ENCODE results near the gene PGBD5. TPM values are rescaled to one million over a fixed set of nuclear protein-coding genes. Genes with fewer than 3 reads are reported as not detected.

PGBD5 gene
- total RNA-seq, 1 donor from 2014 or later: 1.8 TPM

GRCh38 chr1:230391776-230392535 lies 34.2 kb downstream of the PGBD5 start:
- Mint-ChIP-seq H3K4me3 (ENCODE audit: unreplicated experiment) (no peak overlapping the region), H3K9me3 (ENCODE audit: low read depth) (peaks cover 3% of the 10 kb centered on the region), H3K27ac (ENCODE audit: unreplicated experiment) (no peak overlapping the region), H3K27me3 (ENCODE audit: low read depth) (no peaks in the 10 kb centered on the region), H3K4me1 (ENCODE audit: low read depth) (peaks cover 7% of the 10 kb centered on the region), H3K36me3 (ENCODE audit: low read depth) (no peaks in the 10 kb centered on the region)
- no peak for TF ChIP-seq CTCF (IDR thresholded peaks at IDR 0.05)
- no peak for DNase-seq (ENCODE audit: low spot score)

GRCh38 chr1:230390371-230390770 lies 35.8 kb downstream of the PGBD5 start:
- no peak overlapping the region for H3K27ac Mint-ChIP-seq (ENCODE audit: unreplicated experiment)
- H3K9me3 Mint-ChIP-seq (ENCODE audit: low read depth): peaks cover 3% of the 10 kb centered on the region
- H3K4me1 Mint-ChIP-seq (ENCODE audit: low read depth): peaks cover 7% of the 10 kb centered on the region
- no peak overlapping the region for H3K4me3 Mint-ChIP-seq (ENCODE audit: unreplicated experiment)
- H3K27me3 Mint-ChIP-seq (ENCODE audit: low read depth): no peaks in the 10 kb centered on the region
- no peak for DNase-seq (ENCODE audit: low spot score)
- no peaks in the 10 kb centered on the region for H3K36me3 Mint-ChIP-seq (ENCODE audit: low read depth)
- no peak for TF ChIP-seq CTCF (IDR thresholded peaks at IDR 0.05)

GRCh38 chr1:230387876-230388275 lies 38.3 kb downstream of the PGBD5 start:
- H3K9me3 Mint-ChIP-seq (ENCODE audit: low read depth): no peaks in the 10 kb centered on the region
- no peak overlapping the region for H3K4me3 Mint-ChIP-seq (ENCODE audit: unreplicated experiment)
- DNase-seq (ENCODE audit: low spot score): no peak
- H3K27ac Mint-ChIP-seq (ENCODE audit: unreplicated experiment): no peak overlapping the region
- H3K4me1 Mint-ChIP-seq (ENCODE audit: low read depth): peaks cover 7% of the 10 kb centered on the region
- H3K36me3 Mint-ChIP-seq (ENCODE audit: low read depth): no peaks in the 10 kb centered on the region
- no peaks in the 10 kb centered on the region for H3K27me3 Mint-ChIP-seq (ENCODE audit: low read depth)
- TF ChIP-seq CTCF (IDR thresholded peaks at IDR 0.05): no peak

- H3K9me3 Mint-ChIP-seq (ENCODE audit: low read depth): no peaks in the 10 kb centered on the region
- H3K27ac Mint-ChIP-seq (ENCODE audit: unreplicated experiment): no peak overlapping the region
- H3K36me3 Mint-ChIP-seq (ENCODE audit: low read depth): no peaks in the 10 kb centered on the region
These were observed 38.8 kb downstream of the PGBD5 start for GRCh38 chr1:230387296-230387695.

More at GRCh38 chr1:230387296-230387695, 38.8 kb downstream of the PGBD5 start:
- peaks cover 8% of the 10 kb centered on the region for H3K4me1 Mint-ChIP-seq (ENCODE audit: low read depth)
- no peaks in the 10 kb centered on the region for H3K27me3 Mint-ChIP-seq (ENCODE audit: low read depth)
- no peak for DNase-seq (ENCODE audit: low spot score)
- no peak overlapping the region for H3K4me3 Mint-ChIP-seq (ENCODE audit: unreplicated experiment)
- no peak for TF ChIP-seq CTCF (IDR thresholded peaks at IDR 0.05)

All from chondrocyte (in vitro differentiated cells).